ENCODE measurements around the gene AVEN.
"Not testable (repeated sequence)": the region's sequence is repeated elsewhere in the genome, so short reads cannot be mapped to it uniquely, and the experiment has no call there.

The AVEN gene, protein sequence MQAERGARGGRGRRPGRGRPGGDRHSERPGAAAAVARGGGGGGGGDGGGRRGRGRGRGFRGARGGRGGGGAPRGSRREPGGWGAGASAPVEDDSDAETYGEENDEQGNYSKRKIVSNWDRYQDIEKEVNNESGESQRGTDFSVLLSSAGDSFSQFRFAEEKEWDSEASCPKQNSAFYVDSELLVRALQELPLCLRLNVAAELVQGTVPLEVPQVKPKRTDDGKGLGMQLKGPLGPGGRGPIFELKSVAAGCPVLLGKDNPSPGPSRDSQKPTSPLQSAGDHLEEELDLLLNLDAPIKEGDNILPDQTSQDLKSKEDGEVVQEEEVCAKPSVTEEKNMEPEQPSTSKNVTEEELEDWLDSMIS

DNA sequence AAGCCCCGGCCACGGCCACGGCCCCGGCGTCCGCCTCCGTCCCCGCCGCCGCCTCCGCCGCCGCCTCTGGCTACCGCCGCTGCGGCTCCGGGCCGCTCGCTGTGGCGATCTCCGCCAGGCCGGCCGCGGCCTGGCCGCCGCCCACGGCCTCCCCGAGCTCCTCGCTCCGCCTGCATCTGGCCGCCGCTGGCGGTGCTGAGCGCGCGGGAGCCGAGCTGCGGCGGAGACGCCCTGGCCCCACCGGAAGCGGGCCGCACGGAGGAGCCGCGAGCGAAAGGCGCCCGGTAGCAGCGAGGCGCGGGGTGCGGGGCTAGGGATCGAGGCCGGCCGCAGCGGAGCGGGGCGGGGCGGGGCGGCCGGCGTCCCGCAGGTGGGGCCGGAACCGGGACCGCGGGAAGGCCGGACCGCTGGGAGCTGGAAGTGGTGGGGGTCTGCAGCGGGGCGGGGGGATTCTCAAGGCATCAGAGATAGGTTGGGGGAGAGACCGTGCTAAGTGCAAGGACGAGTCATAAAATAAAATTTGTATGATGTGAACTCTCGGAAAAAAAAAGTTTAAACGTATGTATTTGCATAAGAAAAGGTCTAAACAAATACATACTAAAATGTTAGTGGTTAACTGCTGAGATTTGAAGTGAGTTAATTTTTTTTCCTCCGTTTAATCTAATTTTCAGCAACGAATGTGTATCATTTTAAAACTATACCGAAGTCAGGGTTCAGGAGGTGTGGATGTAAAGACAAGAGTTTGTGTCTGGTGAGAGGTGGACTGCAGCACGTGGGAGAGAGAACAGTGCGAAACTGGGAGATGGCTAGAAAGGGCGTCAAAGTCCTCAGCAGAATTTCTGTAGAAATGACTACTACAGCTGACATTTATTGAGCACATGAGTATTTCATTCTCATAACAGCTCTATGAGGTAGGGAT is at the start of gene AVEN:
TSS of gene AVEN (minus strand) at position 334 of the 919 bp plus-strand sequence. CDS start at position 176, 158 bp downstream.
- peak; percentile 53 for DNase-seq

DNA sequence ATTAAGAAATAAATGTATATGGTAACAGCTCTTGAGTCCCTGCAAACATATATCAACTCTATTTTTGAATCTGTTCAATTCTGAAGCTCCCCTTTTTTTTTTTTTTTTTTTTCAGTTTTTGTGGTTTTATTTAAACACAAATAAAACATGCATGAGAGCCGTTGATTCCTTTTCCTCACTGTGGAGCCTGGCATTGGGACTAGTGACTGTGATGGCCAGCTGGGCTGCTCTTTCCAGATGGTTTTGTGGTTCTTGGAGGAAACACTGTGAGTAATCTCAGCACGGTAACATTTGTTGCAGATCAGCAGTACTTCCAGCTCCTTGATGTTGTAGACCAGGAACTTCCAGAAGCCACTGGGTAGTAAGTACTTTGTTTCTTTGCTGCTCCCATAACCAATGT is 46.7 kb upstream of the AVEN start:
- DNase-seq = peak; percentile 26

DNA sequence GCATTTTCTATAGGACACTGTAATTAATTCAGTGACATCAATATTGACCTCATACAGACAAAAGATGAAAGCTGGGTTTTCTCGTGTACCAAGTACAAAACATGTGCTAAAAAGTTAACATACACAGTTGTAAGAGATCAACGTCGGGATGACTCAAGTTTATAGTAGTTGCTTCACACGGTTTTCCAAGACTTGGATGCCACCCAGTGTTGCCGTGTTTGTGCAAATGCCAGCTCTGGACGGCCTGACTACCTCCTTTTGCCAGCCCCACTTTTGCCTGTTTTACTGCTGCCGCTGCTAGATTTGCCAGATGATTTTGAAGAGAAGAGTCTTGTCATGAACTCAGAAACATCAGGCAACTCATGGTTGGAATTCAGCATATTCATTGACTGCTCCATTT is 45.1 kb upstream of the AVEN start:
- peak; percentile 62 for DNase-seq

DNA sequence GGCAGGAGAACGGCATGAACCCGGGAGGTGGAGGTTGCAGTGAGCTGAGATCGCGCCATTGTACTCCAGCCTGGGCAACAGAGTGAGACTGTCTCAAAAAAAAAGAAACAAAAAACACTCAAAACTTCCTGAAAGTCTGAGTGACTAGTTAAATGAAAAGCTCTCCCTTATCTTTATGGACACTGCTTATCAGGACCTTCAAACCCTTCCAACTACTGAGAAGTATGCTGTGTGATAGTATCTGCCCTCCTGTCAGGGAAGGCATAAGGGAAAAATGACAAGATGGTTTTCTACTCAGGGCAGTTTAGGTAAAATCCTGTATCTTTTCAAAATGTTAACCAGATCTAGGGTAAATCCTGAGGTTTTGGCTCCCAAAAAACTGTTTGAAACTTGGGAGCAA is 40.9 kb upstream of the AVEN start:
- no peak for DNase-seq

DNA sequence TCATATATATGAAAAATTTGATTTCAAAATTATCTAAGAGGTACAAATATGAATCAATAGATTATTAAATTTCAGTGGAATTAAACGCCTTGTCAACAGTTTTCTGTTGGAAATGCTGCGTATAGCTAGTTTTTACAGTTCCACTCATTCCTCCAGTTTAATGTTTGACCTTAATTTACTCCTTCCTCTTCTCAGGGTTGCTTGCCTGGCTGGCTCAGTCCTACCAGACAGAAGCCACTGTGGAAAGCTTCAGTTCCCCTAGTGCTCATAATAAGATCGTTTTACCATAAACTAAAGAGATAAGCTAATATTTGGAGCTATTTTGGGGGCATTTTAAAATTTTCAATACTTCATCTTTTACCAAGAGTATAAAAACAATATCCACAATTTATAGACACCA is 39.9 kb upstream of the AVEN start:
- DNase-seq = no peak

DNA sequence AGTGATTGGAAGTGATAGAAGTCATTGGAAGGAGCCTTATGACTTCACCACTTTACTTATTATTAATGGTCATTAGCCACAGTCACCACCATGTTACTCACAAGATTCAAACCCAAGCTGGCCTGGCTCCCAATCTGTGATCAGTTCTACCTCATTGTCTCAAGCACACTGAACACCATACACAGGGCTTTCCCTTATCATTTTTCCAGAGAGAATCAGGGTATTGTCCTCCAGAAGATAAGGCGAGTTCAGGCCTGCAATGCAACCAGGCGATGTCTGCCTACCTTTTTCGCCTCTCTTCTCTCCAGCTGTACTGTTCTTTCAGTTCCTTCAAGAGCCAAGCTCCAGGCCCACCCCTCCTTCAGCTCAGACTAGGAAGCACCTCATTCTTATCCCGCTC is 37.8 kb upstream of the AVEN start:
- DNase-seq = no peak

DNA sequence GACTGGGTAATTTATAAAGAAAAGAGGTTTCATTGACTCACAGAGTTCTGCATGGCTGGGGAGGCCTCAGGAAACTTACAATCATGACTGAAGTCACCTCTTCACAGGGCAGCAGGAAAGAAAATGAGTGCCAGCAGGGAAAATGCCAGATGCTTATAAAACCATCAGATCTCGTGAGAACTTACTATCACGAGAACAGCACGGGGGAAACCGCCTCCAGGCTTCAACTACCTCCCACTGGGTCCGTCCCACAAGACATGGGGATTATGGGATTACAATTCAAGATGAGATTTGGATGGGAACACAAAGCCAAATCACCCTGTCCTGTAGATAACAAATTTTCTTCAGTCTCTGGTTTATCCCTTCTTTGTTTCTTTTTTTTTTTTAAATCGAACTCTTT is 31.0 kb upstream of the AVEN start:
- no peak for DNase-seq

DNA sequence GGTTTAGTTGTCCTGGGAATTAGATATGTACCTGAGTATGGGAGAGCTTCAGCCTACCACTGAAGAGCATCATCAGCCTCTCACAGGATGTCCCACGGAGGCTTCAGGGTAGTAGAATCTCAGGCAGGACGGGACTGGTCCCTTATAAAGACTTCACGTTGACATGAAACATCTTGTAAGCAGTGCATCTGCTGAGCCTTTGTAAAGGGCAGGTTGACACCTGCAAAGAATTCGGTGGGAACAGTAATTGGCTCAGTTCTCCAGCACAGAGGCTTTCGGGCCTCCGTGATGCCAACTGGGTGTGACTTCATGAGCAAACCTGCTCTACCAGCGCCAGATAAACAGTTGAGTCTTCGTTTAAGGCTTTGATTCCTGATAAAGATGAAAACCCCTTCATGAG is 26.9 kb upstream of the AVEN start:
- DNase-seq = no peak

DNA sequence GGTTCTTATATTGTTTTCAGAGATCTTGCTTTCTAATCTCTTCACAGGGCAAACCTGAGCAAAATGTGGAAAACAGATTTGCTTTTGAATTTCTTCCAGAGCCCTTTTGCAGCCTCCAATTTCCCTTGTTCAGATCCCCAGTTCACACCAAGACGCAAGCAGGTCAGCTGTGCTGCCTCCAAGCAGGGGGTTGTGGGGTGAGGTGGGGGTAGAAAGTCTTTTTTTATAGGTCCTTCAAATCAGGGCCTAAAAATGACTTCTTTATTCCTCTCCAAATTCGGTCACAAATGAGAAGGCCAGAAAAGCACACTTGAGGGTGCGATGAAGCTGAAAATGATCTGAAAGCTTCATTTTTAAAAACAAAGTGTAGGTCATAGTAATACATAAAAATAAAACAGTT is 26.3 kb upstream of the AVEN start:
- no peak for DNase-seq

DNA sequence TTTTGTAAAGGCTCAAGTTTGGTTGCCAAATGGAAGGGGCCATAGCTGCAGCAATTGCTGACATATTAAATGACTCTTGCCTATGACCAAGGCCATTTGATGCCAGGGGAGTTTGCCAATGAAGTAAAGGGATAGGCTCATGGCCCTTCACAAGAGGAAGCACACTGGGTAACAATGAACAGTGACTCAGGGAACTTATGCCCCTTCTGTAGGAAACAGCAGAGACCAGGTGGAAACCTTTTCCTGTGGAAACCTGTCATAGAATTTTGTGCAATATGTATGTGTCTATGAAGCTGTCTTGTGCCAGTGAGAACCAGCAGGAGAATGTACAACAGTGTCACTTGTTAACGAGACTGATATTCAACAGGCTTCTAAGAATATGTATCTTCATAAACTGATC is 25.4 kb upstream of the AVEN start:
- DNase-seq = no peak

DNA sequence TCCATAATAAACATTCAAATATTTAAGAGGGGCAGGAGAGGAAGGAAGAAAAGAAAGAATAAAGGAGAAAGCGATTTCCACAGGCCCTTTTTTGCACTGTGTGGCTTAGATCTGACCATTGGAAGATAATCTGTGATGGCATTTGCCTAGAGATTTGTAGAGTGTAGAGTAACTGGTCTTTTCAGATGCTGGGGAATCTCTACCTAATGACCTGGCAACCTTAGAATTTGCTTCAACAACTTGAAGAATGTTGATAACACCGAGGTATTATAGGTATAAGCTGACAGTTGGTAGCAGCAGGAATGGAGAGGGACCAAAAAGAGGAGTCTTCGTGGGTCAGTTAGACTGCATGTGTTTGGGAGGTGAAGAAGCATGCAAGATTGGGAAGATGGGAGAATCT is 20.9 kb upstream of the AVEN start:
- no peak for DNase-seq

DNA sequence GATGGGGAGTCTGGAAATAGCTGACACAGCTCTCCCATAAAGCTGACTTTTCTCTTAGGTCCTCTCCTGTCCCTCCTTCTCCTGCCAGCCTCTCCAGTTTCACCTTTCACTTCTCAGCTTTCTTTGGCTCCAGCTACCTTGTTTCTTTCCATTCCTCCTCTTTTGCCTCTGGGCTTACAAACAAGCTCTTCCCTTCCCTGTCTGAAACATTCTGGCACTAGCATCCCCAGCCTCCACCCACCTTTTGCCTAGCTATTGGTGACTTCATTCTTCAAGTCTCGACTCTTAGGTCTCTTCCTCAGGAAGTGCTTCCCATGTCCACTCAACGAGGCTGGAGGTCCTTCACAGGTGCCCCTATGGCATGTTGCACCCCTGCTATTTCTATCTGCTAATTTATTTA is 20.5 kb upstream of the AVEN start:
- DNase-seq = no peak

DNA sequence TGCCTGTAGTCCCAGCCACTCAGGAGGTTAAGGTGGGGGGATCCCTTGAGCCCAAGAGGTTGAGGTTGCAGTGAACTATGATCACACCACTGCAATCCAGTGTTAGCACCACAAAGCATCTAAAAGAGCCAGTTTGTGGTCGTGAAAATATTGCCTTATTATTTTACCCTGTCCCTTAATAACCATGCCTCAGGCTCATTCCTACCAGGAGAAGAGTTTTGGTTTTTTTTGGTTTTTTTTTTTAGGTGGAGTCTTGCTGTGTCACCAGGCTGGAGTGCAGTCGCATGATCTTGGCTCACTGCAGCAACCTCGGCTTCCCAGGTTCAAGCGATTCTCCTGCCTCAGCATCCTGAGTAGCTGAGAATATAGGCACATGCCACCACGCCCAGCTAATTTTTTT is 17.9 kb upstream of the AVEN start:
- DNase-seq = peak; percentile 46

DNA sequence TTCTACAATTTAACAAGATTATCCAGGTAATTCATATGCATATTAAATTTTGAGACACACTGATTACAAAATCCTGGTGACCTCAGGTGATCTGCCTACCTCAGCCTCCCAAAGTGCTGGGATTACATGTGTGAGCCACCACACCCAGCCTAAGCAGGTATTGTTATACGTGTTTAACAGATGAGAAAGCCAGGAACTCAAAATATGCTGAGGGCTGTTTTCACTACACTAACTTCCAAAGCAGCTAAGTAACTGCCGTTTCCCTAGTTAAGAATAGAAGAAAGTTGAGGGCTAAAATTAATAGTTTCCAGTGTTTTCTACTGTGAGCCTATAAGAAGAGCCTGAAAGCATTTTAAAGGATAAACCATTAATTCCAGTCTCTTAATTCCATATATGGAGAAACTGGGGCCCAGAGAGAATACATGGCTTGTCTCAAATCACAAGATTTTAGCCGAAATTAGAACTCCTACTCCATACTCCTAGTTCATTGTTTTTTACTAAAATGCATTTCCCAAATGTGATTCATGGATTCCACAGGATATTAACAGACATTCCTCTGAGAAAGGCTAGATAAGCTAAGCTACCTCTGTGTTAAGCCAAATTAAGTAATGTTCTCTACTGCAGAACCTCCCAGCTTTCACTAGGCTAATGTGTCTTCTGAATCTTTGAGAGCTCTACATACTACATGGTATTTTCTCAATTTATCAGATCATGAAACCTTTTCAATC is 17.0 kb upstream of the AVEN start:
- peak; percentile 78 for DNase-seq

DNA sequence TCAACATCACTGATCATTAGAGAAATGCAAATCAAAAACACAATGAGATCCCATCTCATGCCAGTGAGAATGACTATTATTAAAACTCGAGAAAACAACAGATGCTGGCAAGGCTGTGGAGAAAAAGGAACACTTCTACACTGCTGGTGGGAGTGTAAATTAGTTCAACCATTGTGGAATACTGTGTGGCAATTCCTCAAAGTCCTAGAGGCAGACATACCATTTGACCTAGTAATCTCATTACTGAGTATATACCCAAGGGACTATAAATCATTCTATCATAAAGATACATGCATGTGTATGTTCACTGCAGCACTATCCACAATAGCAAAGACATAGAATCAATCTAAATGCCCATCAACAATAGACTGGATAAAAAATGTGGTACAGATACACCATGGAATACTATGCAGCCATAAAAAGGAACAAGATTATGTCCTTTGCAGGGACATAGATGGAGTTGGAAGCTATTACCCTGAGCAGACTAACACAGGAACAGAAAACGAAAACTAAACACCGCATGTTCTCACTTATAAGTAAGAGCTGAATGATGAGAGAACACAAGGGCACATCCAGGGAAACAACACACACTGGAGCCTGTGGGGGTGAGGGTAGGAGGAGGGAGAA is 15.2 kb upstream of the AVEN start:
- DNase-seq = no peak

DNA sequence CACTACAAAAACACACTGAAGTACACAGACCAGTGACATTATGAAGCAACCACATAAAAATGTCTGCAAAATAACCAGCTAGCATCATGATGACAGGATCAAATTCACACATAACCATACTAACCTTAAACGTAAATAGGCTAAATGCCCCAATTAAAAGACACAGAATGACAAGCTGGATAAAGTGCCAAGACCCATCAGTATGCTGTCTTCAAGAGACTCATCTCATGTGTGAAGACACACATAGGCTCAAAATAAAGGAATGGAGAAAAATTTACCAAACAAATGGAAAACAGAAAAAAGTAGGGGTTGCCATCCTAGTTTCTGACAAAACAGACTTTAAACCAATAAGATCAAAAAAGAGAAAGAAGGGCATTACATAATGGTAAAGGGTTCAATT is 11.4 kb upstream of the AVEN start:
- not testable (repeated sequence) for DNase-seq

DNA sequence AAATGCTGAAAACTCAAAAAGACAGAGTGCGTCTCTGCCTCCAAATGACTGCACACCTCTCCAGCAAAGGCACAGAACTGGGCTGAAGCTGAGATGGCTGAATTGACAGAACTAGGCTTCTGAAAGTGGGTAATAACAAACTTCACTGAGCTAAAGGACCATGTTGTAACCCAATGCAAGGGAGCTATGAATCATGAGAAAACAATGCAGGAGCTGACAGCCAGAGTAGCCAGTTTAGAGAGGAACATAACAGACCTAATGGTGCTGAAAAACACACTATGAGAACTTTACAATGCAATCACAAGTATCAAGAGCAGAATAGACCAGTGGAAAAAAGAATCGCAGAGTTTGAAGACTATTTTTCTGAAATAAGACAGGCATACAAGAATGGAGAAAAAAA is 10.1 kb upstream of the AVEN start:
- DNase-seq = peak; percentile 84

DNA sequence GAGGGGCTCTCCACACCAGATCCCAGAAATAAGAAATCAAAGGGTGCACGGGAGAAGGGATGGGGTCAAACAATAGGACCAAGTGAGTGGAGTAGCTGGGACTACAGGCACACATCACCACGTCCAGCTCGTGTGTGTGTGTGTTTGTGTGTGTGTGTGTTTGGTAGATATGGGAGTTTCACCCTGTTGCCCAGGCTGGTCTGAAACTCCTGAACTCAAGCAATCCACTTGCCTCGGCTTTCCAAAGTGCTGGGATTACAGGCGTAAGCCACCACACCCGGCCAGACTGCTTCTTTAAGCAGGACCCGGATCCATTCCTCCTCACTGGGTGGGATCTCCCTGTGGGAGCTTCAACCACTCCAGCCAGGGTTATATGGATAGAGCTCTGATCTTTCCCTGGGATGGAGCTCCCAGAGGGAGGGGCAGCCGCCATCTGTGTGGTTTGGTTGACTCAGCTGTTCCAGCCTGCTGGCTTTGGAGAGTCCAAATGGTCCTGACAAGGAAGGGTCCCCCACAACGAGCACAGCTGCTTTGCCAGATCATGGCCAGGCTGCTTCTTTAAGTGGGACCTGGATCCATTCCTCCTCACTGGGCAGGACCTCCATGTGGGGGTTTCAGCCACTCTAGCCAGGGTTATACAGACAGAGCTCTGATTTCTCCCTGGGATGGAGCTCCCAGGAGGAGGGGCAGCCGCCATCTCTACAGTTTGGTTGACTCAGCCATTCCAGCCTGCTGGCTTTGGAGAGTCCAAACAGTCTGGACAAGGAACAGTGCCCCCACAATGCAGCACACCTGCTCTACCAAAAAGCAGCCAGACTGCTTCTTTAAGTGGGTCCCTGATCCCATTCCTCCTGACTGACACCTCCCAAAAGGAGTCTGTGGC is 9.1 kb upstream of the AVEN start:
- peak; percentile 21 for DNase-seq

DNA sequence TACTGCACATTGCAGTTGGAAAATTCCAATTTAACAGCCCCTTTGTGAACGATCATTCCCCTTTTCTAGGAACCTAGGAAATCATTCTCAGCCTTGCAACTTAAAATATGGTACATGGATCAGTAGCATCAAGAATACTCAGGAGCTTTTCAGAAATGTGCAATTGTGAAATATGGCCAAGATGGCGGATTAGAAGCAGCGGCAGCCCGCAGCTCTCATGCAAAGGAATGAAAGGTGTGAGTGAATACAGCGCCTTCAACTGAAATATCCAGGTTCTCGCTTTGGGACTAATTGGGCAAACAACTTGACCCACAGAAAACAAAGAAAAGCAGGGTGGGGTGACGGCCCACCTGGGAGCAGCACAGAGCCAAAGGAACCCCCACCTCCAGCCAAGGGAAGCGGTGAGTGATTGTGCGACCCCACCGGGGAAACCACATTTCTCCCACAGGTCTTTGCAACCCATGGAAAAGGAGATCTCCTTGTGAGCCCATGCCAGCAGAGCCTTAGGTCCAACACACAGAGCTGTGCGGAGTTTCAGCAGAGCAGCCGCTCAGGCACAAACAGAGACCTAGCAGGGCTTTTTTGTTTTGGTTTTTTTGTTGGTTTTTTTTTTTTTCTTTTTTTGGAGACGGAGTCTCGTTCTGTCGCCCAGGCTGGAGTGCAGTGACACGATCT is 7.6 kb upstream of the AVEN start:
- no peak for DNase-seq

DNA sequence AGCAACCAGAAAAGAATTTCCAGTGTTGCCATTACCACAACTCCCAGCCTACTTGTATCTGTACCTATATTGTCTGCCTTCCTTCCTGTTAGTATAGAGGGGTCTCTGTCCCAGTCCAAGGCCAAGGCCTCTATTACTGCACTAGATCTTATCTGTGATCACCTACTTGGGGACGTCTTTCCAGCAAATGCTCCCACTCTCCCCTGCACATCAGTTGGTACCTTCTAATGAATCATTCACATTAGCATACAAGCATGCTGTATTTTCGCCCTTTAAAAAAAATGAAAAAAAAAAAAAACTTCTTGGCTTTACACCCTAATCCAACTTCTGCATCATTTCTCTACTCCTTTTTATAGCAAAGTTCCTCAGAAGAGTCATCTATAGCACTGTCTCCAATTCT is 4.8 kb upstream of the AVEN start:
- DNase-seq = no peak

DNA sequence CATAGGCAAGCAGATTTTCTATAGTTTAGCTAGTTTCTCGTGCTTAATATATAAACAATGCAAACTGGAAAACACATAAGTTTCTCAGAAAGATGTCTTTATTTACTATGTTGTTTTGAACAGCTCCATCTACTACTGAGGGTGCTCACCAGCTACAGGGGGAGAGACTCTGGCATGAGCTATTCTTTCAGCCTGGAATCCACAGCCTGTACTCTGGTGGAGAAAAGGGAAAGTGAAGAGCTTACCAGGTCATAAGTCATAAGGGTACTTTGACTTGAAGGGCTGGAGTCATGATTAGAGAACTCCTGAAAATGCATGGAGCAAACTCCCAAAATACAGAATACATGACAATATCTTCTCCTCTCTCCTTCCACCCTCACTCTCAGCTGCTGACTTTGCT is 4.4 kb upstream of the AVEN start:
- no peak for DNase-seq

DNA sequence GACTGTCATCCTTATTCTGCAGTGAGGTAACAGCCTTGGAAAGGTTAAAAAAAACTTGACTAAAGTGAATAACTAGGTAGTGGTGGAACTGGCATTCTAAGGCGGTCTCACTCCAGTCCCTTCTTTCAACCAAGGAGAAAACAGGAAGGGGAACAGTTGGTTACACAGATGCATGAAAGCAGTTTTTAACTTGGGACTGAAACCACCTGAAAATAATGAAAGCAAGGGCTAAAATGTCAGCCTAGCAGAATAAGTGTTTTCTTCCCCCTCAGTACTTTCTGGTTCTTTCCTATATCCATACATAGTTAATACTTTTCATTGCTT is 748 bp upstream of the AVEN start:
- no peak for DNase-seq
